ENCODE results near the gene ZNF581. TPM values are rescaled to one million over a fixed set of nuclear protein-coding genes. Genes with fewer than 3 reads are reported as not detected.

ZNF581 gene
- total RNA-seq, 1 donor from 2014 or later, result 38.8 TPM

- Mint-ChIP-seq H3K36me3 (ENCODE audit: insufficient read depth) (peaks cover 18% of the 10 kb centered on the region), H3K27ac (peak overlapping the region; percentile 45), H3K27me3 (no peaks in the 10 kb centered on the region), H3K4me3 (ENCODE audit: low read depth) (no peak overlapping the region), H3K9me3 (ENCODE audit: low read depth) (no peaks in the 10 kb centered on the region), H3K4me1 (ENCODE audit: low read depth) (peaks cover 3% of the 10 kb centered on the region)
- TF ChIP-seq CTCF (IDR thresholded peaks at IDR 0.05; ENCODE audit: unreplicated experiment), result no peak
- DNase-seq (ENCODE audit: low spot score, unreplicated experiment), result no peak
Observed at GRCh38 chr19:55611983-55612645, 31.3 kb upstream of the ZNF581 start.

- H3K27ac Mint-ChIP-seq, result no peak overlapping the region
- no peak for DNase-seq (ENCODE audit: low spot score, unreplicated experiment)
- TF ChIP-seq CTCF (IDR thresholded peaks at IDR 0.05; ENCODE audit: unreplicated experiment), result no peak
- H3K36me3 Mint-ChIP-seq (ENCODE audit: insufficient read depth), result peaks cover 20% of the 10 kb centered on the region
- H3K4me1 Mint-ChIP-seq (ENCODE audit: low read depth), result no peaks in the 10 kb centered on the region
- H3K4me3 Mint-ChIP-seq (ENCODE audit: low read depth), result no peak overlapping the region
- no peaks in the 10 kb centered on the region for H3K27me3 Mint-ChIP-seq
- H3K9me3 Mint-ChIP-seq (ENCODE audit: low read depth), result no peaks in the 10 kb centered on the region
Observed at GRCh38 chr19:55613396-55613795, 30.1 kb upstream of the ZNF581 start.

GRCh38 chr19:55613930-55614710 is 29.3 kb upstream of the ZNF581 start:
- no peaks in the 10 kb centered on the region for H3K27me3 Mint-ChIP-seq
- no peak overlapping the region for H3K27ac Mint-ChIP-seq
- H3K4me1 Mint-ChIP-seq (ENCODE audit: low read depth), result no peaks in the 10 kb centered on the region

GRCh38 chr19:55614711-55615542 is 28.5 kb upstream of the ZNF581 start:
- Mint-ChIP-seq H3K4me1 (ENCODE audit: low read depth) (no peaks in the 10 kb centered on the region), H3K4me3 (ENCODE audit: low read depth) (no peak overlapping the region), H3K27me3 (no peaks in the 10 kb centered on the region), H3K27ac (no peak overlapping the region), H3K9me3 (ENCODE audit: low read depth) (no peaks in the 10 kb centered on the region), H3K36me3 (ENCODE audit: insufficient read depth) (peaks cover 18% of the 10 kb centered on the region)
- TF ChIP-seq CTCF (IDR thresholded peaks at IDR 0.05; ENCODE audit: unreplicated experiment), result no peak
- no peak for DNase-seq (ENCODE audit: low spot score, unreplicated experiment)

More at GRCh38 chr19:55613930-55614710, 29.3 kb upstream of the ZNF581 start:
- no peak for DNase-seq (ENCODE audit: low spot score, unreplicated experiment)
- Mint-ChIP-seq H3K4me3 (ENCODE audit: low read depth) (no peak overlapping the region), H3K9me3 (ENCODE audit: low read depth) (no peaks in the 10 kb centered on the region), H3K36me3 (ENCODE audit: insufficient read depth) (peaks cover 20% of the 10 kb centered on the region)
- no peak for TF ChIP-seq CTCF (IDR thresholded peaks at IDR 0.05; ENCODE audit: unreplicated experiment)
